Cardiac fibroblast (primary cell): Measurements from ENCODE around the gene MAD1L1.

ENCODE experiments used
- DNase-seq, 2 donors: peaks; one replicate each; pipeline versions ENCODE4 v3.0.0 to v3.0.0-alpha.2; 2010; ENCODE audit warnings: low read depth in 2 of 2
- H3K4me3 ChIP-seq, 2 donors: replicated peaks in 1 of 2; 1 replicate in 1 of 2; 2 replicates in 1 of 2; pipeline ENCODE4 v1.5.1; 2011; ENCODE audit warnings: low read depth in 2 of 2, low read length in 2 of 2, mild to moderate bottlenecking in 2 of 2, moderate library complexity in 1 of 2
- TF ChIP-seq, protein P1 (sequence below): IDR thresholded peaks from one replicate; pipeline ENCODE4 v1.5.1; 2011; ENCODE audit warnings: low read depth, mild to moderate bottlenecking, low read length, inconsistent platforms

The MAD1L1 gene

DNA sequence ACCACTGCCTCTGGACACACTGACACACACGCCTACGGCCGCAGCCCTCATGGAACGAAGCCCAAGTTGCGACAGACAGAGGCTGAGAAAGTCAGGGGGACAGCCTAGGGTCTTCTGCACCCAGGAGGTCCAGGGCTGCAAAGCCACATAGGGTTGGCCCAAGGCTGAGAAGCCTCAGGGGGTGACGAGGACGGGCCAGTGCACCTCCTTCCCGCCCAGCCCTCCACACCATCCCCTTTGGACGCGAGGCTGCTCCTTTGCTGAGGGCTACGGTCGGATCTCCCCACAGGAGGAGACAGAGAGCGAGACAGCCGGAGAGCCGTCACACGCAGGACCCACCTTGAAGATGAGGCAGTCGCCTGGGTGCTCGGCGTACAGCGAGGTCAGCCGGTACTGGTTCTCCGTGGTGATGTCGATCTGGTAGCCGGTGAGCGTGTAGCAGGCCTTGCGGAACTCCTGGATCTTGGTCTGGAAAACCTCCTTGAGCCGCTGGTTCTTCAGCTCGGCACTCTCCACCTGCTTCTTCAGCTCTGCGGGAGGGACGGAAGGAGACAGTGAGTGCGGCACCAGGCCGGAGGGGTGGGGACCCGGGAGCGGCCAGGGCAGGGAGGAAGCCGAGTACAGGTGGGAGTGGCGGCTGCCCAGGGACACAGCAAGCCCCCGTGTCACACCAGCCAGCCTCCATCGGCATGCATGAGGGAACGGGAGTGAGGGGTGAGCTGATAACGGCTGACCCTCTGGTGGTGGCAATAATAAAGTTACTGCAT lies 334.7 kb downstream of the MAD1L1 start:
- no peak for DNase-seq
- H3K4me3 ChIP-seq = no peak overlapping the region
- TF ChIP-seq, protein P1, sequence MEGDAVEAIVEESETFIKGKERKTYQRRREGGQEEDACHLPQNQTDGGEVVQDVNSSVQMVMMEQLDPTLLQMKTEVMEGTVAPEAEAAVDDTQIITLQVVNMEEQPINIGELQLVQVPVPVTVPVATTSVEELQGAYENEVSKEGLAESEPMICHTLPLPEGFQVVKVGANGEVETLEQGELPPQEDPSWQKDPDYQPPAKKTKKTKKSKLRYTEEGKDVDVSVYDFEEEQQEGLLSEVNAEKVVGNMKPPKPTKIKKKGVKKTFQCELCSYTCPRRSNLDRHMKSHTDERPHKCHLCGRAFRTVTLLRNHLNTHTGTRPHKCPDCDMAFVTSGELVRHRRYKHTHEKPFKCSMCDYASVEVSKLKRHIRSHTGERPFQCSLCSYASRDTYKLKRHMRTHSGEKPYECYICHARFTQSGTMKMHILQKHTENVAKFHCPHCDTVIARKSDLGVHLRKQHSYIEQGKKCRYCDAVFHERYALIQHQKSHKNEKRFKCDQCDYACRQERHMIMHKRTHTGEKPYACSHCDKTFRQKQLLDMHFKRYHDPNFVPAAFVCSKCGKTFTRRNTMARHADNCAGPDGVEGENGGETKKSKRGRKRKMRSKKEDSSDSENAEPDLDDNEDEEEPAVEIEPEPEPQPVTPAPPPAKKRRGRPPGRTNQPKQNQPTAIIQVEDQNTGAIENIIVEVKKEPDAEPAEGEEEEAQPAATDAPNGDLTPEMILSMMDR = no peak

DNA sequence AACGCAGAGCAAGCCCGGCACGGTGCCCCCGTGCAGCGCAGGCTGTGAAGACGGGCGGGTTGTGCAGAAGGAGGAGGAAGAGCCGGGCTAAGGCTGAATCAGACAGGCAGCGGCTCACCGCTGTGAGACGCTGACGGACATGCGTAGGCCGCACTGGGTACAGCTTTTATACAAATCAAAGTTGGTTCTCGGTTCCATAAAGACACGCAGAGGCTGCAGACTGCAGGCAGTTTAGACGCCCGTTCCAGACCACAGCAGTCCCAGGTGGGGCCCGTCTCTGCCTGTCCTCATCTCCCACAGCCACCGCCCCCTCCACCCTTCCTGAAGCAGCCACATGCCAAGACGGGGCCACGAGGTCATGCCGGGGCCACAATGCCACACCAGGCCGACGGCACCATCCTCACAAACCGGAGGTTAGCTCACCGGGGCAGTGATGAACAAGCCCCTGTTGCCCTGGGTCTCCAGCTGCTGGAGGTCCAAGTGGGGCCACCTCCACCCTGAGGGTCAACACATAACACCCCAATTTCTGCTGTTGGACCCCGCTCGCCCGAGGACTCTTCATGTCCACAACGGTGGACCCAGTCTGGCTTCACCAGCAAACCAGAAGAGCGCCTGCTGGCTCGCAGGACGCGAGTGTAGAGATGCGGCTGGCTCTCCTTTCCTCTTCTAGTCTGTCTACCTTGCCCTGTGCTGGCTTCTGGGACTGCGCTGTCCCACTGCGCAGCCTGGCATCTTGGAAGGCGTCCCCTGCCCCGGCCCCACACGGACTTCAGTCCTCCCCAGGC lies 335.5 kb downstream of the MAD1L1 start:
- TF ChIP-seq, protein P1 = no peak
- no peak overlapping the region for H3K4me3 ChIP-seq
- DNase-seq = no peak

DNA sequence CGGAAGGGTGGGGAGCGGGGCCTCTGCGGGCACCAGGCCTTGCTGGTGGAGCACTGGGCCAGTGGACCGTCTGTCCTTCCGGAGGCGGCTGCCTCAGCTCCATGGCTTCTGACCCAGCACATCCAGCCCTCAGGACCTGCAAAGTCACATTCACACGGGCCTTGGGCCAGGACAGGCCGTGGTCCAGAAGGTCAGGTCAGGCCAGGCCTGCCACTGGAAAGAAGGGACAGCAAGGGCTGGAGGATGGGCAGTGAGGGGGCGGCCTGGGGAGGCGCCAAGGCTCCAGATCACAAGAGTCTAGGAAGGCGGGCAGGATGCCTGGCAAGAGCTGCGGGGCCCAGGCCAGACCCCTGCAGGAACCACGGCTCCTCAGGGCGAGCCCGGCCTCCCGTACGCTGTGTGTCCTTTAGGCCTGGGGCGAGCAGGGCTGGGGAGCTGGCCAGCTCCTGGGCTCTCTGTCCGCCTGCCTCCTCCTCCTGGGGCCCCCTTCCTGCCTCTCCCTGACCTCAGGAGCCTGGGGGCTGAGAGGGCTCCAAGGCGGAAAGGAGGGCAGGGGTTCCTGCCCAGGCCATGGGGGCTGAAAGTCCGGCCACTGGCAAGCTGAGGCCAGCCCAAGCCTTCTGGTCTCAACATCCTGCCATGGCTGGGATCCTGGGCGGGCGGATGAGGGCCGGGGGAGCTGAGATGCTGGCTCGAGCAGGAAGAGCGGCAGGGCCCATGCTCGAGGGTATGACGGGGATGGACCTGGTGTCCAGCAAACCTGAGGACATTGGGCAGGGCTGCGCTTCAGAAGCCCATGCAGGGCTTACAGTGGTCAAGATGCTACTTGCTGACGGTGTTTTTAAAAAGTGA lies 336.9 kb downstream of the MAD1L1 start:
- no peak for DNase-seq
- H3K4me3 ChIP-seq = no peak overlapping the region
- TF ChIP-seq, protein P1 = no peak

DNA sequence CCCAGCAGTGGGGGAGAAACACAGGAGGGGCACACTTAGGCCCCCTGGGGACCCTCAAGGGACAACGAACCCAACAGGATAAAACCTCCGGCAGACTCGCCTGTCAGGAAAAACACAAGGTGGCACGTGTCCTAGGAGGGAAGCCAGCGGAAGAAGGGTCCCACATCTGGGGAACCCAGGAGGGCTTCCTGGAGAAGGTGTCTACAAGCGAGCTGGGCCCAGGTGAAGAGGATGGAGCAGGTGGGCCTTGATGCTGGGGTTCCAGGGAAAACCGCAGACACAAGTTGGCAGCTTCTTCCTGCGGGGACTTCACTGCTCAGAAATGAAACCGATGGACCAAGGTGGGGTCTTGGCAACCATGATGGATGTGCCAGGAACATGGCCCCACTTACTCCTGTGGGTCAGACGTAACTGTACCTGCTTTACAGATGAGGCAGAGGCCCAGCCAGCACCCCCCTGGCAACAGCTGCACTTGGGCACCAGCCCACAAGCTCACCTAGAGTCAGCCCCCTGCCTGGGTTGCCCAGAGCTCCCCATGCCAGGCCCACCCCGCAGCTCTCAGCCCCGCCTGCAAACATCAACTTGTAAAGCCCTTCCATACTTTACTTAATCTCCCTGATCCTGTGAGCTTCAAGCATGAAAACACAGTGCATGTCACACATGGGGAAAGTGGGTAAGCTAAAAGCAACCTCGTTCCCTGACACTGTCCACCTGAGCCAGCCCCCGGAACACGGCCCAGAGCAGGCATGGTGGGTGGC lies 337.7 kb downstream of the MAD1L1 start:
- no peak for DNase-seq
- TF ChIP-seq, protein P1 = no peak
- no peak overlapping the region for H3K4me3 ChIP-seq

DNA sequence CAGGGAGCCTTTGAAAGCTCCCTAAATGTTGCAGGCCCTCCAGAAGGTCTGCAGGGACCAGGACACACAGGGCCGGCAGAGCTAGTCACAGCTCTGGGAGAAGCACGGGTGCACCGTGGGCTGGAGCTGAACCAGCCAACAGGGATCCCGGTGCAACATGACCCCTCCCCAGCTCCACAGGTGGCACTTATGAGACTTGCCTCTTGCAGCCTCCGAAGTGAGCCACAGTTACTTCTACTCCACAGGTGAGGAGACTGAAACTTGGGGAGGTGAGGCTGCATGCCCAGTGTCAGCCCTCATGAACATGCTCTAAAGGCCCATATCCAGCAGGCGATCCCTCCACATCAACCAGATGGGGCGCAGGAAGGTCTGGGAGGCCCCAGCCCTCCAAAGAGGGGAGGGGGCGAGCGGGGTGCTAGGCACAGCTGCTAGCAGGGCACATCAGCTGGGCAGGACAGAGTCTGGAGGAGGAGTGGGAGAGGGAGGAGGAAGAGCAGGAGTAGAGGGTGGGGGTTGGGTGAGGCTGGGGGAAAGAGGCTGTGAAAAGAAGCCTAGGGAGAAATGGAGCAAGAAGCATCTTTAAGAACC lies 338.3 kb downstream of the MAD1L1 start:
- DNase-seq = no peak
- H3K4me3 ChIP-seq = no peak overlapping the region
- TF ChIP-seq, protein P1 = no peak

DNA sequence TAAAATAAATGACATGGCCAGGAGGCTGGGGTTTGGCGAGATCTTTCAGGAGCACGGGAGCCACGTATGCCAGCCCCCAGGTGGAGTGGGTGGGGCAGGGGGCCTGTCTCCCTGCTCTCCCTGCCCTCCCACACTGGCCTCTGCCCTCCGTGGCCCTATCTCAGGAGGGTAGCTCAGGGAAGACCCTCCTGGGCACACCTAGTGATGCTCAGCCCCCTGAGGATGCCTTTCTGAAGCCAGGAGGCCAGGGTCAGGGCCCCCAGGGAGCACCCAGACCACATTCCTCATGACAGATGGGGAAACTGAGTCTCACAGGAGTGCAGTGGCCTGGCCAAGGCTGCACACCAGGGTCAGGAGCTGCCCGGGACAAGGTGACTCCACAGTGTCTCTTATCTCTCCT lies 339.3 kb downstream of the MAD1L1 start:
- H3K4me3 ChIP-seq = no peak overlapping the region
- DNase-seq = no peak
- TF ChIP-seq, protein P1 = no peak
